IPS-20b (cell line): Measurements from ENCODE around the gene FMNL1.

Experiments
- H3K27ac ChIP-seq: one replicate; pipeline ENCODE4 v1.5.1; 2013; ENCODE audit warnings: low read length
- H3K27me3 ChIP-seq: 2 replicates; pipeline ENCODE4 v1.6.1; 2013; ENCODE audit warnings: mild to moderate bottlenecking, low read length, inconsistent platforms; ENCODE audit not compliant: insufficient read depth
- H3K36me3 ChIP-seq: 2 replicates; pipeline ENCODE4 v1.6.1; 2013; ENCODE audit warnings: low read depth, mild to moderate bottlenecking, inconsistent platforms, low read length, moderate library complexity; ENCODE audit not compliant: insufficient read depth
- H3K4me1 ChIP-seq: 2 replicates; pipeline ENCODE4 v1.6.1; 2013; ENCODE audit warnings: mild to moderate bottlenecking, control low read depth, inconsistent platforms, low read length, moderate library complexity; ENCODE audit not compliant: insufficient read depth
- H3K4me3 ChIP-seq: 2 replicates; pipeline ENCODE4 v1.5.1; 2013; ENCODE audit warnings: mild to moderate bottlenecking, low read length, inconsistent platforms
- H3K9ac ChIP-seq: 2 replicates; pipeline ENCODE4 v1.6.1; 2013; ENCODE audit warnings: low read depth, mild to moderate bottlenecking, inconsistent platforms, low read length, moderate library complexity
- H3K9me3 ChIP-seq: 2 replicates; pipeline ENCODE4 v1.6.1; 2013; ENCODE audit warnings: mild to moderate bottlenecking, low read depth, low read length, inconsistent platforms; ENCODE audit not compliant: insufficient read depth

The FMNL1 gene, protein sequence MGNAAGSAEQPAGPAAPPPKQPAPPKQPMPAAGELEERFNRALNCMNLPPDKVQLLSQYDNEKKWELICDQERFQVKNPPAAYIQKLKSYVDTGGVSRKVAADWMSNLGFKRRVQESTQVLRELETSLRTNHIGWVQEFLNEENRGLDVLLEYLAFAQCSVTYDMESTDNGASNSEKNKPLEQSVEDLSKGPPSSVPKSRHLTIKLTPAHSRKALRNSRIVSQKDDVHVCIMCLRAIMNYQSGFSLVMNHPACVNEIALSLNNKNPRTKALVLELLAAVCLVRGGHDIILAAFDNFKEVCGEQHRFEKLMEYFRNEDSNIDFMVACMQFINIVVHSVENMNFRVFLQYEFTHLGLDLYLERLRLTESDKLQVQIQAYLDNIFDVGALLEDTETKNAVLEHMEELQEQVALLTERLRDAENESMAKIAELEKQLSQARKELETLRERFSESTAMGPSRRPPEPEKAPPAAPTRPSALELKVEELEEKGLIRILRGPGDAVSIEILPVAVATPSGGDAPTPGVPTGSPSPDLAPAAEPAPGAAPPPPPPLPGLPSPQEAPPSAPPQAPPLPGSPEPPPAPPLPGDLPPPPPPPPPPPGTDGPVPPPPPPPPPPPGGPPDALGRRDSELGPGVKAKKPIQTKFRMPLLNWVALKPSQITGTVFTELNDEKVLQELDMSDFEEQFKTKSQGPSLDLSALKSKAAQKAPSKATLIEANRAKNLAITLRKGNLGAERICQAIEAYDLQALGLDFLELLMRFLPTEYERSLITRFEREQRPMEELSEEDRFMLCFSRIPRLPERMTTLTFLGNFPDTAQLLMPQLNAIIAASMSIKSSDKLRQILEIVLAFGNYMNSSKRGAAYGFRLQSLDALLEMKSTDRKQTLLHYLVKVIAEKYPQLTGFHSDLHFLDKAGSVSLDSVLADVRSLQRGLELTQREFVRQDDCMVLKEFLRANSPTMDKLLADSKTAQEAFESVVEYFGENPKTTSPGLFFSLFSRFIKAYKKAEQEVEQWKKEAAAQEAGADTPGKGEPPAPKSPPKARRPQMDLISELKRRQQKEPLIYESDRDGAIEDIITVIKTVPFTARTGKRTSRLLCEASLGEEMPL

DNA sequence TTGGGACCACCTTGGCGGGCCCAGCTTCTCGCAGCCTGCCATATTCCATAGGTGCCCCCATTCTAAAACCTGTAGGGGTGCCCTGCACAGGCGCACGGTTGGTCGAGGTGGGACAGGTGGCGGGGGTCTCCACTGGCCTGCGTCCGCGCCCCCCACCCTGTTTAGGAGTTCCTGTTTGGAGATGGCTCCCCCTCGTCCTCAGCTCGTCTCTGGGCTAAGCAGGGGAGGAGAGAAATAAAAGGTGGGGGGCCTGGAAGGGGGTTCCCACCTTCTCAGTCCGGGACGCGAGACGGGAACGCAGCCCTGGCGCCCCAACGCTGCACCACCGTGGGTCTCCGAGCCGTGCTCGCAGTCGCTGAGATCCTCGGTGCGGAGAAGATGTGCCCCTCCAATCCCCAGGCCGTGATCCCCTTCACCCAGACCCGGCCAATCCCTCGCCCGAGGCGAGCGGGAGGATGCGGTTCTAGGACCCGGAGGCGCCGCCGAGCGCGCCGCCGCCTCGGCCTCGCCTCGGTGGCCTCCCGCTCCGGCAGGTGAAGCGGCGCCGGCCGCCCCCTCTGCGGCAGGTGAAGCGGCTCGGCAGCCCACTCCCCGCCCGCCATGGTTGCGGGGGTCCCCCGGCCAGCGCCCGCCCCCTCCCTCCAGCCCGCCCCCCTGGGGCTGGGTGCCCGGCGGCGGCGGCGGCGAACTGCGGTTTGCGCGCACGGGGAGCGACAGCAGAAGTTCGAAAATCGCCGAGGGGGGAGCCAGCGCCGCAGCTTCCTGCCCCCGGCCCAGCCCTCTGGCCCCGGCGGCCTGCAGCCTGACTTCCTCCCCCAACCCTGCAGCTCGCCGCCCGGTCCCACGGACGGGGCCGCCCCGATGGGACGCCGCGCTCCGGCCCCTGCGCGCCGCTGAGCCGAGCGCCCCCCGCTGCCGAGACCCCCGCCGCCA lies at the start of gene FMNL1:
Gene FMNL1 (plus strand): TSS at position 805 of the 933 bp plus-strand sequence. CDS start 240 bp downstream, outside the sequence.
- Histone ChIP-seq H3K9me3 (no peaks in the 10 kb centered on the region), H3K9ac (no peak within 1 kb of the TSS), H3K4me1 (no peaks in the 10 kb centered on the region), H3K36me3 (no peaks in the 10 kb centered on the region), H3K27me3 (peaks cover 61% of the 10 kb centered on the region), H3K27ac (no peak within 1 kb of the TSS), H3K4me3 (peak within 1 kb of the TSS; percentile 69)

DNA sequence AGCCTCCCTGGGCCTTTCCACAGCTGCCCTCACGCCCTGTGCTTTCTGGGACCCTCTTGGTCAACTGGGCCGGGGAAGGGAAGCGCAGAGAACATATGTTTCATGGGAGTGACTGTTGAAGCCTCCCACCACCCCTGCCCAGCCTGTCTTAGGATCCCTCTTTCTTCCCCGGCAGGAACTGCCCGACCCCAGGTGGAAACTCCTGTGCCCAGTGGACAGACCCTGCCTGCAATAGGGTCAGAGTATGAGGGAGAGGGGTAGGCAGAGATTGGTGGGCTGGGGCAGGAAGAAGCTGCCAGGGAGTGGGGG lies 49.5 kb upstream of the FMNL1 start:
- Histone ChIP-seq H3K9ac (peak overlapping the region; percentile 58; the same call in 1 of the 2 replicates), H3K4me3 (no peak overlapping the region; the same call in 1 of the 2 replicates), H3K27ac (peak overlapping the region; percentile 62), H3K9me3 (no peaks in the 10 kb centered on the region), H3K27me3 (no peaks in the 10 kb centered on the region), H3K36me3 (peaks cover 8% of the 10 kb centered on the region; the same call in 1 of the 2 replicates), H3K4me1 (peaks cover 28% of the 10 kb centered on the region)

DNA sequence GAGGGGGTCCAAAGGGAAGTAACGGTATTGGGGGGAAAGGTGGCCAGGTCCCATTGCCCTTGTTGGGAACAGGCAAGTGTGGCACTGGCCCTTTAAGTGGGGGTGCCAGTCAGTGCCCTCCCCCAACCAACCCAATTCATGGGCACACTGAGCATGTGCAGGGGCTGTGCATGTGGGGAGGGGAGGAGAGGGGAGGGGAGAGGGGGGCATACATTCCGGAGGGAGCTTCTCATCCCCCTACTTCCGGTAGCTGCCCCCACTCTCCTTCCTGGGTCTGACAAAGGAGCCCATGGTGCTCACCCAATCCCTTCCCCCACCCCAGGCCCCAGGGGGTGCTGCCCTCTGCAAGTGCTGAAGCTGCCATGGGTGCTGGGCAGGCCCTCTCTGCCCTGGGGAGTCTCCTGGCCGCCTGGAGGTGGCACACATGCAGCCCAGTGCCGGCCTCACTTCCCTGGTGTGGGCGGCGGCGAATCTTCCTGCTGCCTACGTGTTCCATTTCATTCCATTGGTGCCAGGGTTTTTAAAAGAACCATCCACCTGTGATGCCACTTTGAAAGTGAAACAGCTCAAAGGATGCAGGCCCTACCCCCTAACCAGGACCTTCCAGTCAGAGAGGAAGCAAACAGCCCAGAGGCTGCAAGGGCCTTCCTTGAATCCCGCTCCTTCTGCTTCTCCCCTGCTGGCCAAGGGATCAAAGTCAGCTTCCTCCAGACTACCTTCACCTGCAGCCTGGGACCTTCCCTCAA lies 49.0 kb upstream of the FMNL1 start:
- Histone ChIP-seq H3K9me3 (no peaks in the 10 kb centered on the region), H3K4me1 (peaks cover 28% of the 10 kb centered on the region), H3K9ac (peak overlapping the region; percentile 71; the same call in 1 of the 2 replicates), H3K27ac (peak overlapping the region; percentile 62), H3K27me3 (no peaks in the 10 kb centered on the region), H3K4me3 (no peak overlapping the region), H3K36me3 (peaks cover 8% of the 10 kb centered on the region; the same call in 1 of the 2 replicates)

DNA sequence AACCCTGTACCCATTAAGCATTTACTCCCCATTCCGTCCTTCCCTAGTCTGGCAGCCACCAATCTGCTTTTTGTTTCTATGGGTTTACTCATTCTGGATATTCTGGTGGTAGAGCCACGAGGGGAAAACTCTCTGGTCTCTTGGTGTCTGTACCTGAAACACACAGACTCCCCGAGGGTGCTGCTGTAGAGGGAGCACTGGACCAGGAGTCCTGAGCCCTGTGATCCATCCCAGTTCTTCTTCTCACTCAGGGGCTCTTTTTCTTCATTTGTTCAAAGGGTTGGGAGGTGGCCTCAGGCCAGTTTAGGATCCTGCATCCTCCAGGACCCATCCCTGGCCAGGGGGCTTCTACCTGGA lies 45.9 kb upstream of the FMNL1 start:
- no peak overlapping the region for H3K4me3 ChIP-seq
- H3K27ac ChIP-seq = no peak overlapping the region
- H3K4me1 ChIP-seq = peaks cover 20% of the 10 kb centered on the region
- no peaks in the 10 kb centered on the region for H3K36me3 ChIP-seq
- no peaks in the 10 kb centered on the region for H3K27me3 ChIP-seq
- H3K9ac ChIP-seq = no peak overlapping the region
- H3K9me3 ChIP-seq = no peaks in the 10 kb centered on the region

DNA sequence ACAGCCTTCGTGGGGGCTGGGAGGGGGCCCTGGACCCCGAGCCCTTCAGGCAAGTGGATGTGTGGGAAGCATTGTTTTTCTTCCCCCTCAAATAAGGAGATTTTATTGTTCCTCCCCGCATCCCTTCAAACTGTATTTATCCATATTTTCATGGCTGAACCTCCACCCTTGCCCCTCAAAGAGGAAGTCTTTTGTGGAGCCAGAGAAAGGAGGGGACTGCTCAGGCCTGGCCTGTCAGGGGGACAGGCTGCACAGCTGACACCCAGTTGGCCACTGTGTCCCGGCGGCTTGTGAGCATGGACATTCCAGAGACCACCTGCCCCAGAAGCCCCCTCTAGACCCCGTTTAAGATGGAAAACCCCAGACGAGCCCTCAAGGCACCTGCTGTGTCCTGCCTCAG lies 44.1 kb upstream of the FMNL1 start:
- H3K9ac ChIP-seq = no peak overlapping the region

DNA sequence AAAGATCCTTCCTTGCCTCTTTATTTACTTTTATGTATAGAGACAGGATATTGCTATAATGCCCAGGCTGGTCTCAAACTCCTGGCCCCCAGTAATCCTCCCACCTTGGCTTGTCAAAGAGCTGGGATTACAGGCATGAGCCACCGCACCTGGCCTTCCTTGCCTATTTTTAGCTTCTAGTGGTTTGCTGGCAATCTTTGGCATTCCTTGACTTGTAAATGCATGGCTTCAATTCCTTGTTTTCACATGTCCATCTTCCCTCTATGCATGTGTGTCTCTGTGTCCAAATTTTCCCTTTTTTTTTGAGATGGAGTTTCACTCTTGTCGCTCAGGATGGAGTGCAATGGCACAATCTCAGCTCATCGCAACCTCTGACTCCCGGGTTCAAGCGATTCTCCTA lies 37.5 kb upstream of the FMNL1 start:
- Histone ChIP-seq H3K4me3 (no peak overlapping the region), H3K4me1 (no peaks in the 10 kb centered on the region), H3K36me3 (no peaks in the 10 kb centered on the region), H3K27ac (no peak overlapping the region), H3K9me3 (no peaks in the 10 kb centered on the region), H3K27me3 (no peaks in the 10 kb centered on the region), H3K9ac (no peak overlapping the region)

More for the DNA sequence above, 44.1 kb upstream of the FMNL1 start:
- H3K4me3 ChIP-seq = no peak overlapping the region
- no peak overlapping the region for H3K27ac ChIP-seq
- peaks cover 6% of the 10 kb centered on the region for H3K4me1 ChIP-seq
- no peaks in the 10 kb centered on the region for H3K9me3 ChIP-seq
- no peaks in the 10 kb centered on the region for H3K36me3 ChIP-seq
- H3K27me3 ChIP-seq = no peaks in the 10 kb centered on the region

DNA sequence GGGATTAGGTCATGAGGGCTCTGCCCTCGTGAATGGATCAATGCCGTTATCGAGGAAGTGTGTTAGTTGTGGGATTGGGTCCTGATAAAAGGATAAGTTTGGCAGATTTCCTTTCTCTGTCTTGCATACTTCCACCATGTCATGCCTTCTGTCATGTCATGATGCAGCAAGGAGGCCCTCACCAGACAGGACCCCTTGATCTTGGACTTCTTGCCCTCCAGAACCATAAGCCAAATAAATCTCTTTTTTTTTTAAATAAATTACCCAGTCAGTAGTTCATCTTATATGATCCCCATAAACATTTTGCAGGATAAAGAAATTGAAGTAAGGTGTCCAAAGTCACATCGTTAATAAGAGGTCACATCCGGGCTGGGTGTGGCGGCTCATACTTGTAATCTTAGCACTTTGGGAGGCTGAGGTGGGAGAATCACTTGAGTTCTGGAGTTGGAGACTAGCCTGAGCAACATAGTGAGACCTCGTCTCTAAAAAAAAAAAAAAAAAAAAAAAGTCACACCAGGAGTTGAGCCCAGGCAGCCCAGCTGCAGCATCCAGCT lies 34.8 kb upstream of the FMNL1 start:
- Histone ChIP-seq H3K9me3 (no peaks in the 10 kb centered on the region), H3K4me3 (no peak overlapping the region), H3K27me3 (no peaks in the 10 kb centered on the region), H3K36me3 (no peaks in the 10 kb centered on the region), H3K4me1 (no peaks in the 10 kb centered on the region), H3K9ac (no peak overlapping the region), H3K27ac (no peak overlapping the region)

DNA sequence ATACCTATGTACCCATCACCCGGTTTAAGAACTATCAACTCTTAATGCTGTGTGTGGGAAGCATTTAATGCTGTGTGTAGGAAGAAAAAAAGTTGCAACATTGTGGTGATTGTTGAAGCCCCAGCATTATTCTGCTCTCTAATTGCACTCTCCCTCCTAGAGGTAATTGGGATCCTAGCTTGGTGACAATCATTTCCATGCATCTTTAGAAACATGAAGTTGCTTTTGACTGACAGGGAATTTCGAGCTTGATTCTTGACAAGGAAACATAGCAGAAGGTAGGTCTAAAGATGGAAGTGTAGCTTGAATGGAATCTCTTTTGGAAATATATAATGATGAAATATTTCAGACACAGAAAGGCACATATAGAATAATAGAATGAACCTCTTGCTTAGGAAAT lies 32.7 kb upstream of the FMNL1 start:
- Histone ChIP-seq H3K36me3 (no peaks in the 10 kb centered on the region), H3K4me1 (no peaks in the 10 kb centered on the region), H3K27ac (no peak overlapping the region), H3K9me3 (no peaks in the 10 kb centered on the region), H3K9ac (no peak overlapping the region), H3K27me3 (no peaks in the 10 kb centered on the region), H3K4me3 (no peak overlapping the region)

DNA sequence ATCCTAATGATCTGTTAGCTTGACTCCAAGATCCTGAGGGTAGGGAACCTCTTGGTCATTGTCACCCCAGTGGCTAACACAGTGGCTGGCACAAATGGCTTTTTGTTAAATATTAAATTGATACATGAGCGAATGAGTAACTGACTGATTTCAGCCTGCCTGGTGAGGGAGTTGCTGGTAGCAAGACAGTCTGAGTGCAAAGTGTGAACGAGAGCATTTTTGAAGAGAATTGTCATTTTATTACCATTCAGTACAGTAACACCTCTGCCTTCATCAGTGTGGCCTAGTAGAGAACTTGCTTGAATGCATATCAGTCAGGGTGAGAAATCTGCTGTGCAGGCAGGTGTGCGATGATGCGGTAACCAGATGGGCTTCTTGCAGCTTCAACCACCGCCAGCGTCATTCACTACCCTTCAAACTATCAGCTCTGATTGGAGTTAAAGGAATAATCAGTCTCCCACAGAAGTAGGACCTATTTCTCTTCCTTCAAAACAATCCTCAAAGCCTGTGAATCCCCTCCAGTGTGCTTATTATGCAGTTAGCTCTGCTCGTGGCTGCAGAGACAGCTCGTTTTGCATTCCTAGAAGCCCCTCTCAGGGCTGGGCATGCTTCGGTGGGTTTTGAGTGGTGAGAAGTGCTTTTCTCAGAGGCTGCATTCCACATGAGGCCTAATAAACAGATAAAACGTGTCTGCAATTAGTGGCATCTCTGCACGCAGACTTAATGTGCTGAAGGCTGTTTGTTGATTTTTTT lies 31.0 kb upstream of the FMNL1 start:
- H3K9ac ChIP-seq = no peak overlapping the region
- no peak overlapping the region for H3K27ac ChIP-seq
- H3K9me3 ChIP-seq = no peaks in the 10 kb centered on the region
- no peaks in the 10 kb centered on the region for H3K36me3 ChIP-seq
- no peak overlapping the region for H3K4me3 ChIP-seq
- no peaks in the 10 kb centered on the region for H3K27me3 ChIP-seq
- H3K4me1 ChIP-seq = no peaks in the 10 kb centered on the region

DNA sequence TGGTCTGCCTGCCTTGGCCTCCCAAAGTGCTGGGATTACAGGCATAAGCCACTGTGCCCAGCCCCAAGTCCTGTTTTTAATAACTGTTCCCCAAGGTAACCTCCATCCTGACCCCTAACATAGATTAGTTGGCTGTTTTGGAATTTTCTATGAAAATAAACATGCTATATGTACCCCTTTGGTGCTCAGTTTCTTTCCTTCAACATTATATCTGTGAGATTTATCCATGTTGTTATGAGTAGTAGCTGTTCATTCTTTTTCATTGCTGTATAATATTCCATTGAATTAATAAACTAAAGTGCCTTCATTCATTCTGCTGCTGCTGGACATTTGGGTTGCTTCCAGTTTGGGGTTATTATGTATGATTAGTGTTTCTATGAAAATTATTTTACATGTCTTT lies 26.3 kb upstream of the FMNL1 start:
- Histone ChIP-seq H3K4me3 (no peak overlapping the region), H3K36me3 (no peaks in the 10 kb centered on the region), H3K4me1 (peaks cover 5% of the 10 kb centered on the region; the same call in 1 of the 2 replicates), H3K27ac (no peak overlapping the region), H3K9me3 (no peaks in the 10 kb centered on the region), H3K27me3 (no peaks in the 10 kb centered on the region), H3K9ac (no peak overlapping the region)
